HUES48 (cell line): ENCODE measurements around the gene WWC1.
"Not testable (repeated sequence)": the region's sequence is repeated elsewhere in the genome, so short reads cannot be mapped to it uniquely, and the experiment has no call there.

Experiments
- H3K27ac ChIP-seq: one replicate; pipeline ENCODE4 v1.7.0; 2013; ENCODE audit warnings: low read depth, low read length, inconsistent platforms
- H3K27me3 ChIP-seq: 2 replicates; pipeline ENCODE4 v1.6.1; 2013; ENCODE audit warnings: mild to moderate bottlenecking, low read length; ENCODE audit not compliant: control insufficient read depth, insufficient read depth
- H3K36me3 ChIP-seq: 2 replicates; pipeline ENCODE4 v1.6.1; 2013; ENCODE audit warnings: low read length; ENCODE audit not compliant: control insufficient read depth, insufficient read depth
- H3K4me1 ChIP-seq: 2 replicates; pipeline ENCODE4 v1.6.1; 2013; ENCODE audit warnings: mild to moderate bottlenecking, low read length; ENCODE audit not compliant: control insufficient read depth, insufficient read depth
- H3K4me3 ChIP-seq: 2 replicates; pipeline ENCODE4 v1.5.1; 2013; ENCODE audit warnings: mild to moderate bottlenecking, low read depth, low read length
- H3K9ac ChIP-seq: 2 replicates; pipeline ENCODE4 v1.6.1; 2013; ENCODE audit warnings: mild to moderate bottlenecking, low read depth, low read length, moderate library complexity
- H3K9me3 ChIP-seq: 2 replicates; pipeline ENCODE4 v1.6.1; 2013; ENCODE audit warnings: low read length; ENCODE audit not compliant: control insufficient read depth, insufficient read depth

Gene WWC1

GRCh38 chr5:168310541-168310940 lies 19.1 kb downstream of the WWC1 start:
- not testable (repeated sequence) for H3K27ac ChIP-seq, H3K36me3 ChIP-seq, H3K9ac ChIP-seq, H3K4me3 ChIP-seq, H3K9me3 ChIP-seq, H3K4me1 ChIP-seq
- peaks cover 23% of the 10 kb centered on the region for H3K27me3 ChIP-seq

- Histone ChIP-seq H3K36me3 (no peaks in the 10 kb centered on the region), H3K4me3 (no peak overlapping the region), H3K9me3 (no peaks in the 10 kb centered on the region), H3K27me3 (peaks cover 23% of the 10 kb centered on the region), H3K4me1 (peaks cover 14% of the 10 kb centered on the region), H3K27ac (no peak overlapping the region), H3K9ac (no peak overlapping the region)
These were observed 19.7 kb downstream of the WWC1 start for GRCh38 chr5:168311061-168311566.

- Histone ChIP-seq H3K4me1 (peaks cover 21% of the 10 kb centered on the region), H3K9me3 (no peaks in the 10 kb centered on the region), H3K27me3 (peaks cover 20% of the 10 kb centered on the region), H3K27ac (no peak overlapping the region), H3K36me3 (no peaks in the 10 kb centered on the region), H3K9ac (no peak overlapping the region), H3K4me3 (no peak overlapping the region)
These were observed 21.3 kb downstream of the WWC1 start for GRCh38 chr5:168312606-168313295.

GRCh38 chr5:168313596-168314204 lies 22.3 kb downstream of the WWC1 start:
- Histone ChIP-seq H3K9ac (no peak overlapping the region), H3K36me3 (no peaks in the 10 kb centered on the region), H3K27me3 (peaks cover 11% of the 10 kb centered on the region), H3K4me3 (no peak overlapping the region), H3K27ac (no peak overlapping the region), H3K9me3 (no peaks in the 10 kb centered on the region), H3K4me1 (peaks cover 21% of the 10 kb centered on the region)

- H3K9ac ChIP-seq, result no peak overlapping the region
- H3K4me3 ChIP-seq, result no peak overlapping the region
These were observed 23.4 kb downstream of the WWC1 start for GRCh38 chr5:168314735-168315411.

GRCh38 chr5:168315416-168316138 lies 24.1 kb downstream of the WWC1 start:
- Histone ChIP-seq H3K9ac (no peak overlapping the region), H3K4me1 (peaks cover 21% of the 10 kb centered on the region), H3K4me3 (no peak overlapping the region), H3K27me3 (no peaks in the 10 kb centered on the region), H3K27ac (peak overlapping the region; percentile 71), H3K36me3 (no peaks in the 10 kb centered on the region), H3K9me3 (no peaks in the 10 kb centered on the region)

More at GRCh38 chr5:168314735-168315411, 23.4 kb downstream of the WWC1 start:
- H3K36me3 ChIP-seq, result no peaks in the 10 kb centered on the region
- peaks cover under 1% of the 10 kb centered on the region; the same call in 1 of the 2 replicates for H3K27me3 ChIP-seq
- no peaks in the 10 kb centered on the region for H3K9me3 ChIP-seq
- peaks cover 21% of the 10 kb centered on the region for H3K4me1 ChIP-seq
- peak overlapping the region; percentile 71 for H3K27ac ChIP-seq

GRCh38 chr5:168316139-168316578 lies 24.7 kb downstream of the WWC1 start:
- Histone ChIP-seq H3K27ac (peak overlapping the region; percentile 71), H3K36me3 (no peaks in the 10 kb centered on the region), H3K4me1 (peaks cover 21% of the 10 kb centered on the region), H3K4me3 (no peak overlapping the region), H3K27me3 (no peaks in the 10 kb centered on the region), H3K9me3 (no peaks in the 10 kb centered on the region), H3K9ac (no peak overlapping the region)

GRCh38 chr5:168317096-168317520 lies 25.7 kb downstream of the WWC1 start:
- Histone ChIP-seq H3K36me3 (no peaks in the 10 kb centered on the region), H3K27me3 (no peaks in the 10 kb centered on the region), H3K9ac (no peak overlapping the region), H3K4me3 (no peak overlapping the region), H3K27ac (peak overlapping the region; percentile 46), H3K4me1 (peaks cover 21% of the 10 kb centered on the region), H3K9me3 (no peaks in the 10 kb centered on the region)

GRCh38 chr5:168317521-168318147 lies 26.2 kb downstream of the WWC1 start:
- peak overlapping the region; percentile 46 for H3K27ac ChIP-seq
- no peaks in the 10 kb centered on the region for H3K36me3 ChIP-seq
- H3K9me3 ChIP-seq, result no peaks in the 10 kb centered on the region
- H3K9ac ChIP-seq, result no peak overlapping the region
- no peak overlapping the region for H3K4me3 ChIP-seq
- H3K27me3 ChIP-seq, result no peaks in the 10 kb centered on the region
- peaks cover 21% of the 10 kb centered on the region for H3K4me1 ChIP-seq

GRCh38 chr5:168318240-168318639 lies 26.8 kb downstream of the WWC1 start:
- Histone ChIP-seq H3K4me3 (no peak overlapping the region), H3K36me3 (no peaks in the 10 kb centered on the region), H3K27ac (no peak overlapping the region), H3K27me3 (no peaks in the 10 kb centered on the region), H3K4me1 (peaks cover 21% of the 10 kb centered on the region), H3K9me3 (no peaks in the 10 kb centered on the region), H3K9ac (no peak overlapping the region)
